ENCODE data around the gene KANSL1. TPM values are rescaled to one million over a fixed set of nuclear protein-coding genes. Genes with fewer than 3 reads are reported as not detected.

KANSL1 gene
- total RNA-seq, 4 donors from 2014 or later, result 91.3 to 120 (median 105) TPM

DNA sequence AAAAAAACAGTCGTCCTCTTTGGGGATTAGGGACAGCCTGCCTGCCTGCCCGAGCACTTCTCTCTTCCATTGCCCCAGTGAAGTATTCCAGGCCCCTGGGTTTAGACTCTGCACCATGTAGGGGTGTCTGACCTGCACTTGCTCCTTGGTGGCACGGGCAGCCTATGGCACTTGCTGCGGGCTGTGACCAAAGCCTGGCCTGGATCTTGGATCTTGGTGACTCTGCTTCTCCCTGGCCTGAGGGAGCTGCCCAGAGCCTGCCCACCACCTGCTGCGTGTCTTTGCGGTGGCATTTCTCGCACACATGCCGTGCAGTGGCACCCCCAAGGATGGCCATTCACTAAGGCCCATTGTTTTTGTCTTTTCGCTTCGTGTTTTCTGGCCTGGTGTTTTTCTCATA is 200.3 kb downstream of the KANSL1 start:
- H3K4me1 ChIP-seq, result no peaks in the 10 kb centered on the region
- TF ChIP-seq CTCF (IDR thresholded peaks at IDR 0.05) (no peak), POLR2A (IDR thresholded peaks at IDR 0.05) (no peak), EP300 (IDR thresholded peaks at IDR 0.05) (no peak)
- 73 to 77% methylated on average over 10 of the region's 10 CpGs for WGBS, 2 donors
- no peak overlapping the region for H3K4me3 ChIP-seq
- no peaks in the 10 kb centered on the region for H3K27me3 ChIP-seq
- H3K9me3 ChIP-seq, result no peaks in the 10 kb centered on the region
- DNase-seq (ENCODE audit: low spot score in 2 of 2), result no peak
- H3K36me3 ChIP-seq, result no peaks in the 10 kb centered on the region
- H3K27ac ChIP-seq, result no peak overlapping the region

DNA sequence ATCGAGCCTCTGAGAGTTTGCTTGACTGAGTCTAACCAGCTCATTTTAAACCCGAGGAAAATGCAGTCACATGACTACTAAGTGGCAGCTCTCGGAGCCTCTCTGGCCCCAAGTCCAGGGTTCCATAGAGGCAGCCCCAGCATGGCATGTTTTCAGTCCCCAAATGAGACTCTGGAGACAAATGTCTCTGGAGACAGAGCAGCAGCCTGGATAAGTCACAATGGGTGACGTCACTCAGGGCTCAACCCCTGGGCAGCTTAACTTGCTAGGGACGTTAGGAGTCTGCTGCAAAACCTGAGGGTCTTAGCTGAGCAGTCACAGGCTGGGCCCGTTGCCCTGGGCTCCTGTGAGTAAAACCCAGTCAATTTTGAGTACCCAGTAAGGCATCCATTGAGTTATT is 201.1 kb downstream of the KANSL1 start:
- Histone ChIP-seq H3K4me3 (no peak overlapping the region), H3K27me3 (no peaks in the 10 kb centered on the region), H3K4me1 (no peaks in the 10 kb centered on the region), H3K9me3 (no peaks in the 10 kb centered on the region), H3K27ac (no peak overlapping the region), H3K36me3 (no peaks in the 10 kb centered on the region)
- 47 to 59% methylated on average over 4 to 6 of the region's 6 CpGs for WGBS, 2 donors
- no peak for DNase-seq (ENCODE audit: low spot score in 2 of 2)
- TF ChIP-seq EP300 (IDR thresholded peaks at IDR 0.05) (no peak), CTCF (IDR thresholded peaks at IDR 0.05) (no peak), POLR2A (IDR thresholded peaks at IDR 0.05) (no peak)

- no peak for DNase-seq (ENCODE audit: low spot score in 2 of 2)
- no peaks in the 10 kb centered on the region for H3K27me3 ChIP-seq
- H3K27ac ChIP-seq, result no peak overlapping the region
- WGBS, 2 donors, result 88% methylated on average over 10 of the region's 10 CpGs
- TF ChIP-seq EP300 (IDR thresholded peaks at IDR 0.05) (no peak), POLR2A (IDR thresholded peaks at IDR 0.05) (no peak), CTCF (IDR thresholded peaks at IDR 0.05) (no peak)
- no peaks in the 10 kb centered on the region for H3K36me3 ChIP-seq
- no peaks in the 10 kb centered on the region for H3K9me3 ChIP-seq
- H3K4me1 ChIP-seq, result no peaks in the 10 kb centered on the region
- H3K4me3 ChIP-seq, result no peak overlapping the region
These were observed 201.9 kb downstream of the KANSL1 start for GRCh38 chr17:45991341-45991740.

- Histone ChIP-seq H3K27me3 (no peaks in the 10 kb centered on the region), H3K4me3 (no peak overlapping the region), H3K9me3 (no peaks in the 10 kb centered on the region), H3K27ac (no peak overlapping the region), H3K4me1 (no peaks in the 10 kb centered on the region), H3K36me3 (no peaks in the 10 kb centered on the region)
- no peak for DNase-seq (ENCODE audit: low spot score in 2 of 2)
- 85 to 90% methylated on average over 6 of the region's 6 CpGs for WGBS, 2 donors
- TF ChIP-seq EP300 (IDR thresholded peaks at IDR 0.05) (no peak), POLR2A (IDR thresholded peaks at IDR 0.05) (no peak), CTCF (IDR thresholded peaks at IDR 0.05) (no peak)
These were observed 202.3 kb downstream of the KANSL1 start for GRCh38 chr17:45990886-45991285.

DNA sequence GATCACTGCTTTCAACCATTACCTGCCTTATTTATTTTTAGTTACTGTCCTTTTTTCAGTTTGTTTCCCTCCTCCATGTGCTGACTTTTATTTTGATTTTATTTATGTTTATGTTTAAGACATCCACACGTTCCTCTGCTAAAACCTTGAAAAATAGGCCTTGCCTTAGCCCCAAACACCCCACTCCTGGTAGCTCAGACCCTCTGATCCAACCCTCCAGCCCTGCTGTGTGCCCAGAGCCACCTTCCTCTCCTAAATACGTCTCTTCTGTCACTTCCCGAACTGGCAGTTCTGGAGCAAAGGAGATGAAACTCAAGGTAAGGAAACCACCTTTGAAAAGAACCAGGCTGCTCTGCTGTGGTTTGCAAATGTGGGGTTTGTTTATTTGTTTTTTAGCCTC is 203.5 kb downstream of the KANSL1 start:
- Histone ChIP-seq H3K36me3 (no peaks in the 10 kb centered on the region), H3K4me3 (no peak overlapping the region), H3K27me3 (no peaks in the 10 kb centered on the region), H3K27ac (no peak overlapping the region), H3K9me3 (no peaks in the 10 kb centered on the region), H3K4me1 (no peaks in the 10 kb centered on the region)
- DNase-seq (ENCODE audit: low spot score in 2 of 2), result no peak
- TF ChIP-seq CTCF (IDR thresholded peaks at IDR 0.05) (no peak), POLR2A (IDR thresholded peaks at IDR 0.05) (no peak), EP300 (IDR thresholded peaks at IDR 0.05) (no peak)
- 67 to 86% methylated on average over 3 of the region's 3 CpGs for WGBS, 2 donors
